Stimulated activated CD4-positive, alpha-beta T cell treated with anti-CD3 and anti-CD28 coated beads, Interleukin-2, amount 100 ng/mL, for 24 hours (primary cell): ENCODE measurements around the gene SYT7.

Source experiments
- DNase-seq, 2 donors: peaks; one replicate each; pipeline ENCODE4 v3.0.0-alpha.2; 2020

SYT7 gene

DNA sequence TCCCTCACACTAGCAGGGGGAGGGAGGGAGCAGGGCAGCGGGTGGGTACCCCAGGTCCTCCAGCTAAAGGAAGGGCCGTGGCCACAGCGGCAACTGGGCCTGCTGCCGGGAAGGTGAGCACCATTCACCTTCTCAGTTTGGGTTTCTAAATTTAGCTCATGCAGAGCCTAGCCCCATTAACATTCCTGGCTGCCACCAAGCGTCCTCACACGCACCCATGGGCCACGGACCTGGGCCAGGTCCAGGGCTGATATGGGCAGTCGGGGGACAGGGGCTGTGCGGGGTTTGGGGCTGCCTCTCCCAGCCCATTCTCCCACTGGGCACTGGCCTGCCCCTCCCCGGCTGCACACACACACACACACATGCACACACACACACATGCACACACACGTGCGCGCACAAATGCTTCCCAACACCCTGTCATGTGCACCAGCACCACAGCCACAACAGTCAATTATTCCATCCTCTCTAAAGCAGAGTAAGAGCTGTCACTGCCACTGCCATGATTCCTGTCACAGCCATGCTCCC, 28.7 kb downstream of the SYT7 start:
- no peak for DNase-seq

DNA sequence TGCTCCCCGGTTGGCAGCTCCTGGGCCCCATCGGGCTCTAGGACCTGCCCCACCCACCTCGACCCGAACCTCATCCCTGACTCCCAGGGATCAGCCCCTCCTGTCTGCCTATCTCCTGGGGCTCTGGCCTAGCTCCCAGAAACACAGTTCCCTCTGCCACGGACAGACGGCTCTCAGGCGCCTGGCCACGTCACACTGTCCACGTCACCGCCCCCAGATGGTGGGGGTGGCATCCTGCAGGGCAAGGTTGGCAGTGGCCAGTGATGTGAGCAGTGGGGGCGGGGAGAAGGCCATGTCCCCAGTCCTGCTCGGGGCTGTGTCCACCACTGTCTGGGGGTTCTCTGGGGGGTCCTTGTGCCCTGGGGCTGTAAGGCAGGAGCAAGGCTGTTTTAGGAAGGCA, 29.2 kb downstream of the SYT7 start:
- no peak for DNase-seq

DNA sequence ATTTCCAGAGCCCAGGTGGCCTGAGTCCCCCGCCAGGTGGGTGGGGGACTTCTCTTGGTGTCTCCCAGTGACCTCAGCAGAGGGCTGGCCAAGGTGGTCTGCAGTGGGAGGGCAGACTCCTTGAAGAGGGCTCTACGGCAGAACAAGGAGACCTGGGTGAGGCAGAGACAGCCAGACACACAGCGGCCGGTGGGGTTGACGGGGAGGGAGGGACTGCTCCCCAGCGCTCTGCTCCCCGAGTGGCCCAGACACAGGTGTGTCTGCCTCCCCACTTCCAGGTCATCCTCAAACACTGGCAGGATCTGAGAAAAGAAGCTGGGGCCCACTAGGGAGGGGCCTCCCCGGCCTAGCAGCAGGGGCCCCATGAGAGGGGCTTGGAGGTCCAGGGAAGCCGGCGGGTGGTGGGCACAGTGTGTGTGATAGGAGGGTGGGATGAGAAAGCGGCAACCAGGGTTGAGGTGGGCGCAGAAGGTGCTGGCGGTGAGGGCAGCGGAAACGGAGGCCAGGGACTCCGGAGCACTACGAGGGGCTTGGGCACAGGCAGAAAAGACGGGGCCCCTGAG, 30.1 kb downstream of the SYT7 start:
- DNase-seq: no peak

DNA sequence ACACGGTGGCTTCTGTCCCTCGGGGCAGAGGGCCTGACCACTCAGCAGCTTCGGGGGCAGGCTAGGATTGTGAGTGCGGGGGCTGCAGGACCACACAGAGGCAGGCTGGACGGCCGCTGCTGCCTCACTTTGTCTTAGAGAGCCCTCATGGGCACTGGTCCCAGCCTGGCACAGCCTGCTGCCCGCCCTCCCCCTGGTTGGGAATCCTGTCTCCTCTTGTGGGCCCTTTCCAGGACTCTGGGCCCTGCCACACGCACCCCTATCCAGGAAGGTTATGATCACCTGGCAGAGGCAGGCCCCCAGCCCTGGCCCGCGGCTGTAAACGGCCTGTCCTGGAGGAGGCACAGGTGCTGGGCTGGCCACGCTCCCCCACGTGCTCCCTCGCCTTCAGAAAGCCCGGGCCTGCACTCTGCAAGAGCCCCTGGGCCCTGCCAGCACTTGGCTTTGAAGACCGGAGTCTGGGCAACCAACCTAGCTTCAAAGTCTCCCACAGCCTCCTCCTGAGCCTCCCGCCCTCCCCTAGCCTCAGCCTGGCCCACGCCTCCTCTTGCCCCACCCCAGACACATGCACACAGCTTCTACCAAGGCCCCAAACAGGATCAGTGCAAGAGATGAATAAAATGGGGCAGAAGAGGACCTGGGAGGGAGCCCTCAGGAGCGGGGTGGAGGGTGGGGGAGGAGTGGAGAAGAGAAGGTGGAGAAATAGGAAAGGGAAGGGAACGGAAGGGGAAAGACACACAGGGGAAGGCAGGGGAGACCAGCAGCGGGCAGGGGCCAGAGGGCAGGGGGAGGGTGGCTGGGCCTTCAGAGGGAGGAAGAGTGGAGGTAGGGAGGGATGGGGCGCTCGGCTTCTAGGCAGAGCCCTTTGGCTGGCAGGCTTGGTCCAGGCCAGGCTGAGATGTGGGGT, 31.0 kb downstream of the SYT7 start:
- DNase-seq: no peak

DNA sequence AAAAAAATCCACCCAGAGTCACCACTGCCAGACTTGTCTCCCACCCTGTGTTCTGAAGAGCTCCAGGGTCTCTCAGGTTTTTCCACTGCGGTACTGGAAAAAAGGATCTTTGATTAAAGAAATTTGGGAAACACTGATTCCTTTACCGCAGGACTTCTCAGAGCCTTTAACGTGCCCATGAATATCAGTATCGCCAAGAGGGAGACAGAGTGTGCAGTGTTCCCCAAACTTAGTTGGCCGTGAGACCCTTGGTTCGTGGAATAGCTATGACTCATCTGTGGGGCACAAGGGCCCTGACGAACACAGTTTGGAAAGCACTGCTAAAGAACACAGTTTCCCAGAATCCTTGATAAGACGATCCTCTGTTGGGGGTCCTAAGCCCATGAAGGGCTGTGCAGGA, 31.7 kb downstream of the SYT7 start:
- DNase-seq: no peak

DNA sequence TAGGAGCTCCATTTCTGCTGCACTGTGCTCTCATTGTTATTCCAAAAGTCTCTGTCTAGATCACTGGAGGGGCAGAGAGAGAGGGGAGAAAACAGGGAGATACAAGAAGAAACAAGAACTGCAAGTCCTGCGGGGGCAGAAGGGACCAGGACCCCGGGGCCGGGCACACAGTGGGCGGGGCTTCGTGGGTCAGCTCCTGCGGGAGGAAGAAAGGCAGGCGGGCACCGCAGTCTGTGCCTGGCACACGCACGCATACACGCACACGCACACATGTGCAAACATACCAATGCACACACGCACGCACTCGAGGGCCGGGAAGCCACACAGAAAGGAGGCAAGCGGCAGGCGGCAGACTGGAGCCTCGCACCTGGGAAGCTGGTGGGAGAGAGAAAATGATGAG, 33.6 kb downstream of the SYT7 start:
- DNase-seq: no peak

DNA sequence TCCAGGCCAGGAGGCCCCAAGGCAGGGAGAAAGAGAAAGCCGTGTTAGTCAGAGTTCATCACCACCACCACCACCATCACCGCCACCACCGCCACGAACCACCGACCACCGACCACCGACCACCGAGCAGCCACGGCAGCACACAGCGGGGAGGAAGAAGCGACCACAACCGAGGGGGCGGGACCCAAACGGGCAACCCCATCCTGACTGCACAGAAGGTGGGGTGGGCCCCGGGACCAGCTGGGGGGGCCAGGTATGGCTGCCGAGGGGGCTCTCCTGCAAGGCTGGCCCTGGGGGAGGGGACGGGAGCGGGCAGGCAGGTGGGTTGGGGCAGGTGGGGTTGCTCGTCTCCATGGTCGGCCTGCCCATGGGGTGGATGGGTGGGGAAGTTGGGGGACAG, 34.2 kb downstream of the SYT7 start:
- DNase-seq: no peak

DNA sequence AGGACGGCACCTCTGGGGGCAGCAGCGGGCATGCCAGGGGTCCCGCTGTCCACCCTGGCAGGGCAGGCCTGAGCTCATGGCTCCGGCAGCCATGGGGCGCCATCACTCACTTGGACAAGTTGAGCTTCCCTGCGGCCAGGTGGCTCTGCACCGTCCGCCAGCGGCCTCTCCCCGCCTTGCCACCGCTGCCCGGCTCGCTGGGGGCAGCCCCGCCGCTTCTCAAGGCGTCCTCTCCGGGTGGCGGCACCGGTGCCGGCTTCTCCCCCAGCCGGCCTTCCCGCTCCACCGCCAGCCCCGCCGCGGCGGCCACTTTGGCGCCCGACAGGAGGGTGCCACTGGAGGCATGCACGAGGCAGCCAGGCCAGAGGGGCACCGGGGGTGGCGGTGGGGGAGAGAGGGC, 35.0 kb downstream of the SYT7 start:
- DNase-seq: no peak

DNA sequence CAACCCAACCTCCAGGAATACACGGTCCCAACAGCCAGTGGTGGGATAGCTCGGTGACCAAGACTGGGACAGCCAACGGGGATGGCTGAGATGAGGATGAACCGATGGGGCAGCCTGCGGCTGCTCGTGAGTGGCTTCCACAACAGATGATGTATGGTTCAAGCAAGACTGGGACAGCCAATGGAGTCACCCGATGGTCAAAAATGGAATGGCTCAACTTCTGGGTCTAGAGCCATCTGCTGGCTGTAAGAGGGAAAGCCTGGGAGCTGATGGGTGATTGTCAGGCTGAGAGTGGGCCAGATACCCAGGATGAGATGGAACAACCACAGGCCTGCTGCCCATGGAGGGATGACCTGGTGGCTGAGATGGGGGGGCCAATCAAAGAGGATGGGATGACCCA, 35.5 kb downstream of the SYT7 start:
- no peak for DNase-seq

DNA sequence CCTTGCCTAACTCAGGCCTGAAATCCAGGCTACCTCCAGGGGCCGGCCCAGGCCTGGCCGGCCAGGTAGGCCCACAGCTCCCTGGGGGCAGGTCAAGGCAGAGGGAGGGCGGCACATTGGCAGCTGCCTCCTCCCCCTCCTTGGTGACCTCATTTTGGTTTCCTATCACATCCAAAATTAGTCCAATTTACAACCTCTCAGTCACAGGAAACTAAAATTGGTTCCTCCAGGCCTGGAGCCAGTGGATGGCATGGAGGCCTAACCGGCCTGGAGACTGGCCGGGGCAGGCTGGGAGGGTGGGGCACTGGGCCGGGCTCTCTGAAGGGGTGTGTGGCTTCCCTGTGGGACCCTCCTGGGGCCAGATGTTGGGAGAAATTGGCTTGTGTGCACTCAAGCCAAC, 36.4 kb downstream of the SYT7 start:
- DNase-seq: no peak

DNA sequence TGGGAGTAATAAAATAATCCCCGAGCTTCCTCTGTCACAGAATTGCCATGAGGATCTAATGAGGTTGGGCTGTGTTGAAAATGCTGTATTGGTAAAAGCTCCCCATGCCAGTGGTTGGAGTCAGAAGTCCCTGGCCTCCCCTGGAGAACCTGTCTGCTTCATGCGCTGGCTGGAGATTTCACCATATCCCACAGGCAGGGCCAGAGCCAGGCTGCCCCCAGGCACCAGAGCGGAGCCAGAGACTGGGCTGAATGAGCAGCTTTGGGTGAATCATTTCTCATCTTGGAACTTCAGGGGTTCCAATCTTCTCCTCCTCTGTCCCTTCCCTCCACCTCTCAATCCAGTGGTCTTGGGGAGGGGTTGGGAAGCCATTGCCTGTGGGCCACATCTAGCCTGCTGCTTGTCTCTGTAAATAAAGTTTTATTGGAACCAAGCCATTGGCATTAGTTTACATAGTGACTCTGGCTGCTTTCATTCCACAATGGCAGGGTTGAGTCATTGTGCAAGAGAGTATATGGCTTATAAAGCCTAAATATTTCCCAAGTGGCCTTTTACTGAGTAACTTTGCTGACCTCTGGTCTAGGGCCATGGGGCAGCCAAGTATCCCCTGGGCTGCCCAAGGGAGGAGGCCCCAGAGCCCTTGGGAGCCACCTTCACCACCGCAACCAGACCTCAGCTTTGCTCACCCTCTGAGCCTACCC, 37.1 kb downstream of the SYT7 start:
- DNase-seq: no peak

DNA sequence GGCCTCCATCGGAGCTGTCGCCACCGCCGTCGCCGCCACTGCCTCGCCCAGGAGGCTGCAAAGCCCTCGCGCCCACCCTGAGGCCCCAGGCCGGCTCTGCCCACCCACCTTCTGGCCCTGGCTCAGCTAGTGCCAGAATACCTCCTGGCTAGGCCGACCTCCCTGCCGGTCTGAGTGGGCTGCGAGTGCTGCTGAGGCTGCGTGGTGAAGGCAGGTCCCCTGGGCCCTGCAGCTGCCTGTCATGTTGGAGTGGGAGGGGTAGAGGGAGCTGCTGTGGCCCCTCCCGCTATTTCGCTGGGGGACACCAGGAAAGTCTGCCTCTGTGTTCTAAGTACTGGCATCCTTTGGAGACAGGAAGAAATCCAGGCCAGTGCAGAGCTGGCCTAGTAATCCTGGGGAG, 38.2 kb downstream of the SYT7 start:
- no peak for DNase-seq

DNA sequence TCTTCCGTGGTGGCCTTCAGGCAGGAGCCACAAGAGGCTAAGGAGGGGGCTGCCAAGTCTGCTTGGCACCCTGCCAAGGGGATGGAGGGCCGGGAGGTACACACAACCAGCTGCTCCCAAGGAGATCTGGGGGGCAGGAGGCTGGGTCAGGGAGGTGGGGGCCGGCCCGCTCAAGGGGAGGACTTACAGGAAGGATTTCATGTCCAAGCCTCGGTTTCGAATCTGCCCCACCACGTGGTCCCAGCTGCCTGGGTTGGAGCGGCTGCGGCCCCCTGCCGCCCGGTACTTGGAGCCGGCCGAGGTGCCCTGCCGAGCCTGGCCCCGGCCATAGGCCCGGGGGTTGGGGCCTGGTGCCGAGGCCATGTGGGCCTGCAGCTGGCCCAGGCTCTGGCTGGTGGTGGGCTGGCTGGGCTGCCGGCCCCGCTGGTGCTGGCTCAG, 38.8 kb downstream of the SYT7 start:
- no peak for DNase-seq

DNA sequence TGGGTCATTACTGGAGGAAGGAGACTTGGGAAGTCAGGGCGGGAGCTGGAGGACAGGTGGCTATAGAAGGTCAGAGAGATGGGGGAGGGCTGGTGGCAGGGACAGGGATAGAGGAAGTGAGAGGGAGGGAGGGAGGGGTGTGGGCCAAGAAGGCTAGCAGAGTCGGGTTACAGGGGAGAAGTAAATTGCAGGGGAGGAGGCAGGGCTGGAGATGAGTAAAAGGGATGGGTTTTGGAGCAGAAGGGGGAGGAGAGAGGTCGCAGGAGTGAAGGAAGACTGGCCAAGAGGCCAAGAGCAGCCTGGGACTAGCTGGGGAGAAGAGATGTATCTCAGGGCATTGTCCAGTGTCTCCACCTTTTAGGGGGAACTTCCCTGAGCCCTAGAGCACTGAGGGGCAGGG, 39.3 kb downstream of the SYT7 start:
- no peak for DNase-seq

DNA sequence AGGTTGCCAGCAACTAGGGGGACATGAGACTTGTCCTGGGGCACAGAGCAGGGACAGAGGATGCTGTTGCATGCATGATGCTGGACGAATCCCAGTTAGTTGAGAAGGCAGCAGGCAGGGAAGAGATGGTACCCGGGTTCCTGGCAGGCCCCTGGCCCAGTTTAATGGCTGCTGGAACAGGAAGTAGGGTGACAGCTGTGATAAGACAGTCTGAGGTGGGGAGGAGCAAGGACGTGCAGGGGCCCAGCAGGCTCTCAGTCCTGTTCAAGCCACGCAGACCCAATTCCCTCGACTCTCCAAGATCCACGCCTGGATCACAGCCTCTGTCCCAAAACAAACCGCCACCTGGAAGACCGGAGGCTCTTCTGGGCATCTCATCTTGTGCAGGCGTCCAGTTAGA, 40.3 kb downstream of the SYT7 start:
- no peak for DNase-seq

DNA sequence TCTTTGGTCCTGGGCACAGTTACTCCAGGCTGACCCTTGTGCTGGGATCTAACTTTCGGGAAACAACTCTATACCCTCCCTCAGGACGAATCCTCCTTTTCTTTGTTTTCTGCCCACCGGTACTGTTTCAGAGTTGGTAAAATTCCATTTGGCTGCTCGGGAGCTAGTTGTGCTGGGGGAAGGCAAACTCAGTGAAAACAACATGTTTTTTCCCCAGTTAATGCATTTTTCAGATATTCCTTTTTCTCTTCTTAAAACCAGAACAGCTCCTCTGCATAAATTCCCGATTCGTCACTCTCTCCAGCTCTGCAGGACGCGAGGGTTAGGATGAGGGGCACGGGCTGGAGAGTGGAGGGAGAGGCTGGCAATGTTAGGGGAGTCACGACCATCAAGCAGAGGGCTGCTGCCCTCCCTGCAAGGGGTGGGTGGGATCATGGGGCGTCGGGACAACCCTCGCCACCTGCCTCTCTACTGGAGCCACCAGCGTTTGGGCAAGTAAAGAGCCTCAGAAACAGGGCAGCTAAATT, 41.0 kb downstream of the SYT7 start:
- DNase-seq: no peak

DNA sequence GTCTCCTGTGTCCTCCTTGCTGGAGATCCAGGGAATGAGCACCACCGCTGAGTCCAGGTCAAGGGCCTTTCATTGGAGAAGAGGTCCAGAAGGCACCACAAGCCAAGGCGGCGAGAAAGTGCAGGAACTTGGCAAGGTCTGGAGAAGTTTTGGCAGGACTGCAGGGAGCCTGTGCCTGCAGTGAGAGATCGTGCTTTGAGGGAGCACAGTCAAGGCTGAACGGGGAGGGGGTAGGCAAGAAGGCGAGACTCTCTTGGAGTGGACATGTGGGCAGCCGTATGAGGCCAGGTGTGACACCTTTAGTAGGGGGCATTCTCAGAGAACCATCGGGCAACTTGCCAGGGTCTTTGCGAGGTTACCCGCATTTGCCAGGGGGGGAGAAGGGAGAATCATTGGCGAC, 41.9 kb downstream of the SYT7 start:
- no peak for DNase-seq

DNA sequence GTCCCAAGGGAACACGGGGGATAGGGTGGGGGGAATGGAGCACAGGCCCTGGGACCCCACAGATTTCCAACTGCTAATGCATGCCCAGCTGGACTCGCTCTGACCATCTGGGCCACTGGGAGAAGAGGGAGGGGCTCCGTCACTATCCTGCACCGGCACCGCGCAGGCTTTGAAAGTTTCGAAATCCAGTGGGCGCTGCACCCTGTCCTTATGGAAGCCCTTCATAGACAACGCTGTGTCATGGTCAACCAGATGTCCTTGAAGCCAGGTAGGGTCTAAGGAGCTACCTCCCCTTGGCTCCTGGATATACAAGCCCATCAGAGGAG, 42.3 kb downstream of the SYT7 start:
- no peak for DNase-seq

DNA sequence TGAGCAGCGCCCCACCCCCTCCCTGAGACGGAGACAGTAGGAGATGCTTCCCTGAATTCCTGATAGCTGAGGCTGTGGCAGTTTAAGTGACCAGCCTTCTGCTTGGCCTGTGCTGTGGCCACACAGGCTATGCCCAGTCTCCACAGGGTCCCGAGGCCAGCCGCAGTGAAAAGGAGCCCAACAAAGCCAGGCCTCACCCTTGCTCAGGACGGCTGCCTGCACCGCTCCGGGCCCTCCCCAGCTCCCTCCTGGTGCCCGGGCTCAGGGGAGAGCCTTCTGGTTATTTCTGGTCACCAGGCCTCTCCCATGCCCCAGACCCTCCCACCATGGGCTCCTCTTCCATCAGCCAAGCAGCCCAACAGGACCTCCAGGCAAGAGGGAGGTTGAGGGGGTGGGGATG, 43.5 kb downstream of the SYT7 start:
- no peak for DNase-seq

DNA sequence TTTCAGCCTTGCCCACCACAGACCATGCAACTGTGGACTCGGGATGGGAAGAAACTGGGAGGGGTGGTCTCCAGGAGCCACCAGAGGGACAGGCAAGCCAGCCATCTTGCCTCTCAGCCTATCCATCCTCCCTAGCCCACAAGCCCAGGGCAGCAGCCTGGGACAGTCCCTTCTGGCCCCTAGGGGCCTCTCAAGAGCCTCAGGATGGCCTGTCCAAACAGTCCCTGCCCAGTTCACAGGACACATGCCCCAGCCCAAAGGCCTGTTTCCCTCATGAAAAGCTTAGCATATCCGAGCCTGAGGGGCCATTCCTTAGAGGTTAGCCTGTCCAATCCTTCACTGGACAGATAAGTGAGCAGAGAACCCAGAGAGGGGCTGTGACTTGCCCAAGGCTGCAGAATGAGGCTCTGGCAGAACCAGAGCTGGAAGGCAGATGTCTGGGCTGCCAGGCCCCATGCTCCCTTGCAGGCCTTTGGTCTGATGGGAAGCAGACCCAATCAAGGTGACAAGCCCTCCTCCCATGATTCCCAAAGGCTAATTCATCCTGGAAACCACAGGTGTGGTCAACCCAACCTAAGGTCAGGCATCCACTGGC, 44.1 kb downstream of the SYT7 start:
- DNase-seq: no peak

DNA sequence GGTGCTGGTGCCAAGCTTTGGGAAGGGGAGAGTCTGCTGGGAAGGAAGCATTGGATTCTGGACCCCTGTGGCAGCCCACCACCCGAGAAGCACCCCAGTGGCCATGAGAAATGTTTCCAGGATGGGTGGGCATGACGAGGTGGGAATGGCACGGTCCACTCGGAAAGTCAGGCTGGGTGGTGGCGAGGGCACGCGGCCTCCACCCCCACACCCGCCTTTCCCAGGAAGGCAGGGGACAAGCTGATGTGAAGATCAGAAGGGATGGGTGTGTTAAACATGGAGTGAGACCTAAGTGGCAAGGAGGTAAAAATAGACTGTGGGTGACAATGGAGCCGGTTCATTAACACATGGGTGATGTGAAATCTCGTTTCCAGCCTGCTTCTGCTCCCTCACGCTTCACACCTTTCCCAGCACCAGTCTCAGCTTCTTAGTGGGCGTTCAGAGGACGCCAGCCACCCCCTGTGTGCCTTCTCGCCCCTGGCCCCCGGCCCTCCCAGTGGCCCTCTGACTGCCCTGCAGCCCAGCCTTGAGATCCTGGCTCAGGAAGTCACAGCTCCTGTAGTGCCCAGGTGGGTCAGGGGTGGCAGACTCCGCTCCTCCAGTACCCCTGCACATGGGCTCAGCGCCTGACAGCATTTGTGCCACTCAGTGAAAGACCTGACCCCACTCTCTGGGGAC, 44.7 kb downstream of the SYT7 start:
- no peak for DNase-seq

DNA sequence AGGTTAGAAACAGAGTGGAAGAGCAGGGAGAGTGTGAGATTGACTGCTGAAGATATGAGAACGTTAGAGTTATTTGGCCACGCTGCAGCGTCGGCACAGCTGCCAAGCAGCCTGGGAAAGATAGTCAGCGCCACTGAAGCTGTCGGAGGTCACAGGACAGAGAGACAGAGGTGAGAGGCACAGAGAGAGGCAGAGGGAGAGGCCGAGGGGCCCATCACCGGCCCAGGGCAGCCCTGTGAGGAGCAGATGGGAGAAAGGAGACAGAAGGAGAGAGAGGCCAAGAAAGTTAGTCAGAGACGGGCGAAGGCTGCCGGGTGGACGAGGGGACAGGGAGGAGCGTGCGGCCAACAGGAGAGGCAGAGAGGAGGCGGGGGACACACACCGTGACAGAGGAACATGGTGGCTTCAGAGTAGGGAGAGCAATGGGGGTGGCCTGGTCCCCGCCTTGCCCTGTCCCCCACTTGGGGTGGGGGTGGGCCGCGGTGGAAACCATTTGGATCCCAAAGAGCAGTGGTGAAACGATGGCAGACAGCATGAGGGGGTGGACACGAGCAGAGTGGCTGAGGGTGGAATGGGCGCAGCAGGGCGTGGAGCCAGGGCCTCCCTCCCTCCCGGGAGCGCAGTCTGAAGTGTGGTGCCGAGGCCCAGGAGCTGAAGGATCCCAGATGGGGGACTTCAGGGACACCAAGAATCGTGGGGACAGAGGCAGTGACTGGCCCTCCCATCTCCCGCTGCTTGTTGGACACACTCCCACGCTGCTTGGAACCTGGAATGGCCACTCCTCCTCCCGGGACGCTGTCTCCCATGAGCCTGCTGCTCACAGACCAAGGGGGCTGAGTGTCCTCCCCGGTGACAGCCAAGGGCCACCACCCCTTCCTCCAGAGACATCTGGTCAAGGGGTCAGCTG, 45.7 kb downstream of the SYT7 start:
- DNase-seq: no peak
